ENCODE data around the gene CHST13.
"Not testable (repeated sequence)": the region's sequence is repeated elsewhere in the genome, so short reads cannot be mapped to it uniquely, and the experiment has no call there.

CHST13 gene

GRCh38 chr3:126527455-126528211, 3.7 kb downstream of the CHST13 start:
- no peaks in the 10 kb centered on the region for H3K4me1 ChIP-seq (ENCODE audit: insufficient read depth, low read length)
- no peaks in the 10 kb centered on the region for H3K36me3 ChIP-seq (ENCODE audit: insufficient read depth, low read length)
- H3K27ac ChIP-seq (ENCODE audit: low read depth, low read length), result no peak overlapping the region
- H3K9me3 ChIP-seq (ENCODE audit: insufficient read depth, low read depth, low read length), result no peaks in the 10 kb centered on the region
- H3K27me3 ChIP-seq (ENCODE audit: insufficient read depth, low read length), result peaks cover 31% of the 10 kb centered on the region
- WGBS, result 69% methylated on average over 6 of the region's 6 CpGs
- no peak overlapping the region for H3K9ac ChIP-seq (ENCODE audit: low read depth, low read length)
- no peak overlapping the region for H3K4me3 ChIP-seq (ENCODE audit: low read length)

- H3K9ac ChIP-seq (ENCODE audit: low read depth, low read length), result no peak overlapping the region
- H3K4me3 ChIP-seq (ENCODE audit: low read length), result no peak overlapping the region
- H3K4me1 ChIP-seq (ENCODE audit: insufficient read depth, low read length), result no peaks in the 10 kb centered on the region
- WGBS, result 78% methylated on average over 4 of the region's 5 CpGs
- H3K27ac ChIP-seq (ENCODE audit: low read depth, low read length), result no peak overlapping the region
- H3K27me3 ChIP-seq (ENCODE audit: insufficient read depth, low read length), result peaks cover 23% of the 10 kb centered on the region
- no peaks in the 10 kb centered on the region for H3K9me3 ChIP-seq (ENCODE audit: insufficient read depth, low read depth, low read length)
- H3K36me3 ChIP-seq (ENCODE audit: insufficient read depth, low read length), result no peaks in the 10 kb centered on the region
Observed at GRCh38 chr3:126528419-126528799, 4.5 kb downstream of the CHST13 start.

- H3K9ac ChIP-seq (ENCODE audit: low read depth, low read length), result no peak overlapping the region
- no peaks in the 10 kb centered on the region for H3K4me1 ChIP-seq (ENCODE audit: insufficient read depth, low read length)
- no peak overlapping the region for H3K4me3 ChIP-seq (ENCODE audit: low read length)
- H3K36me3 ChIP-seq (ENCODE audit: insufficient read depth, low read length), result no peaks in the 10 kb centered on the region
- H3K9me3 ChIP-seq (ENCODE audit: insufficient read depth, low read depth, low read length), result no peaks in the 10 kb centered on the region
- WGBS, result 91% methylated on average over 14 of the region's 14 CpGs
- peaks cover 17% of the 10 kb centered on the region for H3K27me3 ChIP-seq (ENCODE audit: insufficient read depth, low read length)
- no peak overlapping the region for H3K27ac ChIP-seq (ENCODE audit: low read depth, low read length)
Observed at GRCh38 chr3:126528800-126529541, 5.0 kb downstream of the CHST13 start.

GRCh38 chr3:126529585-126530170, 5.7 kb downstream of the CHST13 start:
- no peak overlapping the region for H3K9ac ChIP-seq (ENCODE audit: low read depth, low read length)
- no peak overlapping the region for H3K4me3 ChIP-seq (ENCODE audit: low read length)
- H3K27ac ChIP-seq (ENCODE audit: low read depth, low read length), result no peak overlapping the region
- H3K4me1 ChIP-seq (ENCODE audit: insufficient read depth, low read length), result no peaks in the 10 kb centered on the region
- H3K36me3 ChIP-seq (ENCODE audit: insufficient read depth, low read length), result no peaks in the 10 kb centered on the region
- H3K27me3 ChIP-seq (ENCODE audit: insufficient read depth, low read length), result peaks cover 12% of the 10 kb centered on the region
- 69% methylated on average over 7 of the region's 7 CpGs for WGBS
- no peaks in the 10 kb centered on the region for H3K9me3 ChIP-seq (ENCODE audit: insufficient read depth, low read depth, low read length)

- Histone ChIP-seq H3K27ac (ENCODE audit: low read depth, low read length) (no peak overlapping the region), H3K4me3 (ENCODE audit: low read length) (no peak overlapping the region)
Observed at GRCh38 chr3:126530171-126531050, 6.5 kb downstream of the CHST13 start.

GRCh38 chr3:126531051-126531330, 7.0 kb downstream of the CHST13 start:
- no peaks in the 10 kb centered on the region for H3K4me1 ChIP-seq (ENCODE audit: insufficient read depth, low read length)
- no peaks in the 10 kb centered on the region for H3K36me3 ChIP-seq (ENCODE audit: insufficient read depth, low read length)
- H3K4me3 ChIP-seq (ENCODE audit: low read length), result no peak overlapping the region
- 93% methylated on average over 6 of the region's 6 CpGs for WGBS
- H3K27me3 ChIP-seq (ENCODE audit: insufficient read depth, low read length), result no peaks in the 10 kb centered on the region
- no peaks in the 10 kb centered on the region for H3K9me3 ChIP-seq (ENCODE audit: insufficient read depth, low read depth, low read length)
- no peak overlapping the region for H3K9ac ChIP-seq (ENCODE audit: low read depth, low read length)
- H3K27ac ChIP-seq (ENCODE audit: low read depth, low read length), result no peak overlapping the region

More at GRCh38 chr3:126530171-126531050, 6.5 kb downstream of the CHST13 start:
- Histone ChIP-seq H3K9me3 (ENCODE audit: insufficient read depth, low read depth, low read length) (no peaks in the 10 kb centered on the region), H3K36me3 (ENCODE audit: insufficient read depth, low read length) (no peaks in the 10 kb centered on the region), H3K27me3 (ENCODE audit: insufficient read depth, low read length) (peaks cover 4% of the 10 kb centered on the region; the same call in 1 of the 2 replicates), H3K9ac (ENCODE audit: low read depth, low read length) (no peak overlapping the region; the same call in 1 of the 2 replicates), H3K4me1 (ENCODE audit: insufficient read depth, low read length) (no peaks in the 10 kb centered on the region)
- WGBS, result 89% methylated on average over 18 of the region's 18 CpGs

- Histone ChIP-seq H3K9ac (ENCODE audit: low read depth, low read length) (no peak overlapping the region), H3K27ac (ENCODE audit: low read depth, low read length) (no peak overlapping the region), H3K9me3 (ENCODE audit: insufficient read depth, low read depth, low read length) (no peaks in the 10 kb centered on the region), H3K36me3 (ENCODE audit: insufficient read depth, low read length) (no peaks in the 10 kb centered on the region), H3K4me1 (ENCODE audit: insufficient read depth, low read length) (no peaks in the 10 kb centered on the region), H3K4me3 (ENCODE audit: low read length) (no peak overlapping the region), H3K27me3 (ENCODE audit: insufficient read depth, low read length) (no peaks in the 10 kb centered on the region)
Observed at GRCh38 chr3:126533506-126533905, 9.6 kb downstream of the CHST13 start.

GRCh38 chr3:126534716-126535115, 10.8 kb downstream of the CHST13 start:
- 88% methylated on average over 7 of the region's 7 CpGs for WGBS
- not testable (repeated sequence) for H3K4me3 ChIP-seq (ENCODE audit: low read length); H3K27me3 ChIP-seq (ENCODE audit: insufficient read depth, low read length); H3K9me3 ChIP-seq (ENCODE audit: insufficient read depth, low read depth, low read length); H3K4me1 ChIP-seq (ENCODE audit: insufficient read depth, low read length); H3K9ac ChIP-seq (ENCODE audit: low read depth, low read length); H3K36me3 ChIP-seq (ENCODE audit: insufficient read depth, low read length); H3K27ac ChIP-seq (ENCODE audit: low read depth, low read length)

- no peaks in the 10 kb centered on the region for H3K36me3 ChIP-seq (ENCODE audit: insufficient read depth, low read length)
- no peaks in the 10 kb centered on the region for H3K4me1 ChIP-seq (ENCODE audit: insufficient read depth, low read length)
- no peak overlapping the region for H3K27ac ChIP-seq (ENCODE audit: low read depth, low read length)
- no peaks in the 10 kb centered on the region for H3K27me3 ChIP-seq (ENCODE audit: insufficient read depth, low read length)
- H3K4me3 ChIP-seq (ENCODE audit: low read length), result no peak overlapping the region
- no peak overlapping the region for H3K9ac ChIP-seq (ENCODE audit: low read depth, low read length)
- H3K9me3 ChIP-seq (ENCODE audit: insufficient read depth, low read depth, low read length), result no peaks in the 10 kb centered on the region
Observed at GRCh38 chr3:126535636-126536035, 11.7 kb downstream of the CHST13 start.

GRCh38 chr3:126536126-126536525, 12.2 kb downstream of the CHST13 start:
- no peaks in the 10 kb centered on the region for H3K4me1 ChIP-seq (ENCODE audit: insufficient read depth, low read length)
- WGBS, result 84% methylated on average over 3 of the region's 3 CpGs
- H3K9me3 ChIP-seq (ENCODE audit: insufficient read depth, low read depth, low read length), result no peaks in the 10 kb centered on the region
- no peak overlapping the region for H3K4me3 ChIP-seq (ENCODE audit: low read length)
- H3K27ac ChIP-seq (ENCODE audit: low read depth, low read length), result no peak overlapping the region
- H3K27me3 ChIP-seq (ENCODE audit: insufficient read depth, low read length), result no peaks in the 10 kb centered on the region
- no peak overlapping the region for H3K9ac ChIP-seq (ENCODE audit: low read depth, low read length)
- H3K36me3 ChIP-seq (ENCODE audit: insufficient read depth, low read length), result no peaks in the 10 kb centered on the region

All from HUES64 (cell line).